ENCODE data around the gene FOXP1.

DNA sequence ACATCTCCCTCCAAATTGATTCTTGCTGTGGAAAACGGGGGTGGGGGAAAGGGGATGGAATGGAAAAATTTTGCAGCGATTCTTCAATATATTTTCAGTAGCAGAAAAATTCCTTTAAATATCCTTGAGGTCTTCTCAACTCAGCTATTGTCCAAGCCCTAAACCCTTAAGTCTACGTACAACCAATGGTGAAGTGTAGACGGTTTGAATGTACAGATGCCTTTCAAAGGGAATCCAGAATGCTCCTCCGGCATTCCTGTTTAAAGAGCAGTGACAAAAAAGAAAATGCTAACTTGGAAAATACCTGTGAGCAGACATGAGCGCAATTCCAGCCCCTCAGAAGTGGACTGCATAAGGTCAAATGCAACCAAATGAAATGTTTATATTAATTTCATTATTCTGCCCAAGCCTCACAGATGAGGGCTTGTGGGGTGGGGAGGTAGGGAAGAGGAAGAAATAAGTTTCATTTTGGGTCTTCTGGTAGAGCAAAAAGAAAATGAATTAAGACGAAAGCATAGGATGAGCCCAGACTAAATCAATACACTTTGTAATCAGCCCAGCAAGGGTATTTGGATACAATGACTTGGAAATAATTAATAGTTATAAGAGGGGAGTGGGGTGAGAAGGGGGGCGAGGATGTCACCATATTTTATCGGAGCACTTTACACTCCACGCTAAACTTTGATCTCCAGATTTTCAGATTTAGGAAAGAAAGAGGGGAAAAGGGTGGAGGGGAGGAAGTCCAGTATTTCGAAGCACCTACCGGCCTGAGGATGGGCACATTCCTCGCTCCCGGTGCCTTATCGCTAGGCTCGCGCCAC, 2.7 kb downstream of the FOXP1 start:
- TF ChIP-seq CTCF (IDR thresholded peaks at IDR 0.05) (no peak), EZH2 (IDR thresholded peaks at IDR 0.05) (no peak)

Data from neural progenitor cell (in vitro differentiated cells).